Subcutaneous adipose tissue (tissue), 4 donors: ENCODE results near the gene VWA7. TPM values are rescaled to one million over a fixed set of nuclear protein-coding genes. Genes with fewer than 3 reads are reported as not detected.

Experiments used
- CTCF ChIP-seq: fragments of 450-650 bp; IDR thresholded peaks from one replicate; pipeline ENCODE4 v1.5.1; 2016; ENCODE audit warnings: low read depth, mild to moderate bottlenecking, control low read depth, antibody characterized with exemption, moderate library complexity
- total RNA-seq, 4 donors: library from RNA; depleted of rRNA; stranded (reverse); fragments of >200 nt; gene quantifications; one replicate each; pipeline ENCODE4 v1.1.0, GENCODE V29; 2016

VWA7 gene
- total RNA-seq, 4 donors from 2014 or later = not detected

- no peak for TF ChIP-seq CTCF
These were observed 20.5 kb upstream of the VWA7 start for GRCh38 chr6:31797588-31797987.

- no peak for TF ChIP-seq CTCF
These were observed 19.9 kb upstream of the VWA7 start for GRCh38 chr6:31796993-31797385.

- TF ChIP-seq CTCF = no peak
These were observed 18.6 kb upstream of the VWA7 start, which contains the start of gene VARS1 for GRCh38 chr6:31795616-31796298. TSS of gene VARS1 (minus strand) at chr6:31795752. CDS start at chr6:31795217, 535 bp downstream.

- TF ChIP-seq CTCF = no peak
These were observed 17.9 kb upstream of the VWA7 start for GRCh38 chr6:31794866-31795615.

GRCh38 chr6:31794294-31794865 lies 17.3 kb upstream of the VWA7 start:
- no peak for TF ChIP-seq CTCF

- no peak for TF ChIP-seq CTCF
These were observed 15.6 kb upstream of the VWA7 start for GRCh38 chr6:31792761-31793171.

GRCh38 chr6:31792090-31792374 lies 14.9 kb upstream of the VWA7 start:
- no peak for TF ChIP-seq CTCF
